Measurements from ENCODE around the gene ATP2C2.

- TF ChIP-seq, protein P1, sequence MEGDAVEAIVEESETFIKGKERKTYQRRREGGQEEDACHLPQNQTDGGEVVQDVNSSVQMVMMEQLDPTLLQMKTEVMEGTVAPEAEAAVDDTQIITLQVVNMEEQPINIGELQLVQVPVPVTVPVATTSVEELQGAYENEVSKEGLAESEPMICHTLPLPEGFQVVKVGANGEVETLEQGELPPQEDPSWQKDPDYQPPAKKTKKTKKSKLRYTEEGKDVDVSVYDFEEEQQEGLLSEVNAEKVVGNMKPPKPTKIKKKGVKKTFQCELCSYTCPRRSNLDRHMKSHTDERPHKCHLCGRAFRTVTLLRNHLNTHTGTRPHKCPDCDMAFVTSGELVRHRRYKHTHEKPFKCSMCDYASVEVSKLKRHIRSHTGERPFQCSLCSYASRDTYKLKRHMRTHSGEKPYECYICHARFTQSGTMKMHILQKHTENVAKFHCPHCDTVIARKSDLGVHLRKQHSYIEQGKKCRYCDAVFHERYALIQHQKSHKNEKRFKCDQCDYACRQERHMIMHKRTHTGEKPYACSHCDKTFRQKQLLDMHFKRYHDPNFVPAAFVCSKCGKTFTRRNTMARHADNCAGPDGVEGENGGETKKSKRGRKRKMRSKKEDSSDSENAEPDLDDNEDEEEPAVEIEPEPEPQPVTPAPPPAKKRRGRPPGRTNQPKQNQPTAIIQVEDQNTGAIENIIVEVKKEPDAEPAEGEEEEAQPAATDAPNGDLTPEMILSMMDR (IDR thresholded peaks at IDR 0.05) = no peak
- TF ChIP-seq POLR2A (IDR thresholded peaks at IDR 0.05) = no peak
Observed at GRCh38 chr16:84486551-84487235, 118.4 kb downstream of the ATP2C2 start.

All from esophagus squamous epithelium (tissue), 4 donors.